SK-N-DZ (cell line): ENCODE measurements around the gene FHOD3.
"Not testable (repeated sequence)": the region's sequence is repeated elsewhere in the genome, so short reads cannot be mapped to it uniquely, and the experiment has no call there.

ENCODE experiments used
- DNase-seq: peaks from one replicate; pipeline ENCODE4 v3.0.0-alpha.2; 2015; ENCODE audit warnings: low spot score

FHOD3 gene

GRCh38 chr18:36449451-36449850 is 151.9 kb downstream of the FHOD3 start:
- DNase-seq: no peak

- no peak for DNase-seq
These were observed 152.8 kb downstream of the FHOD3 start for GRCh38 chr18:36450264-36450663.

GRCh38 chr18:36451454-36452251 is 154.1 kb downstream of the FHOD3 start:
- no peak for DNase-seq

GRCh38 chr18:36454245-36454644 is 156.7 kb downstream of the FHOD3 start:
- DNase-seq: no peak

- peak; percentile 68 for DNase-seq
These were observed 157.4 kb downstream of the FHOD3 start for GRCh38 chr18:36454848-36455458.

- peak; percentile 76 for DNase-seq
These were observed 158.4 kb downstream of the FHOD3 start for GRCh38 chr18:36455931-36456330.

GRCh38 chr18:36456622-36457021 is 159.1 kb downstream of the FHOD3 start:
- no peak for DNase-seq

- DNase-seq: no peak
These were observed 160.2 kb downstream of the FHOD3 start for GRCh38 chr18:36457683-36458082.

- no peak for DNase-seq
These were observed 160.8 kb downstream of the FHOD3 start for GRCh38 chr18:36458306-36458705.

- no peak for DNase-seq
These were observed 161.7 kb downstream of the FHOD3 start for GRCh38 chr18:36459203-36459602.

GRCh38 chr18:36459786-36460185 is 162.3 kb downstream of the FHOD3 start:
- DNase-seq: no peak

GRCh38 chr18:36460324-36460850 is 162.9 kb downstream of the FHOD3 start:
- DNase-seq: no peak

- DNase-seq: no peak
These were observed 163.3 kb downstream of the FHOD3 start for GRCh38 chr18:36460854-36461253.

GRCh38 chr18:36461551-36461987 is 164.1 kb downstream of the FHOD3 start:
- no peak for DNase-seq

- DNase-seq: not testable (repeated sequence)
These were observed 166.0 kb downstream of the FHOD3 start for GRCh38 chr18:36463516-36463915.

- no peak for DNase-seq
These were observed 166.7 kb downstream of the FHOD3 start for GRCh38 chr18:36464126-36464651.

GRCh38 chr18:36465276-36465675 is 167.8 kb downstream of the FHOD3 start:
- DNase-seq: no peak

GRCh38 chr18:36465970-36466369 is 168.5 kb downstream of the FHOD3 start:
- DNase-seq: no peak

- no peak for DNase-seq
These were observed 170.1 kb downstream of the FHOD3 start for GRCh38 chr18:36467614-36468013.

GRCh38 chr18:36468161-36468560 is 170.6 kb downstream of the FHOD3 start:
- DNase-seq: peak; percentile 23

GRCh38 chr18:36469461-36469860 is 171.9 kb downstream of the FHOD3 start:
- no peak for DNase-seq

GRCh38 chr18:36470896-36471295 is 173.4 kb downstream of the FHOD3 start:
- no peak for DNase-seq

GRCh38 chr18:36471393-36471792 is 173.9 kb downstream of the FHOD3 start:
- no peak for DNase-seq
